ENCODE data around the gene ACSL5. TPM values are rescaled to one million over a fixed set of nuclear protein-coding genes. Genes with fewer than 3 reads are reported as not detected.

ACSL5 gene
- total RNA-seq, 4 donors from 2014 or later: 7.4 to 30.6 (median 11.9) TPM

DNA sequence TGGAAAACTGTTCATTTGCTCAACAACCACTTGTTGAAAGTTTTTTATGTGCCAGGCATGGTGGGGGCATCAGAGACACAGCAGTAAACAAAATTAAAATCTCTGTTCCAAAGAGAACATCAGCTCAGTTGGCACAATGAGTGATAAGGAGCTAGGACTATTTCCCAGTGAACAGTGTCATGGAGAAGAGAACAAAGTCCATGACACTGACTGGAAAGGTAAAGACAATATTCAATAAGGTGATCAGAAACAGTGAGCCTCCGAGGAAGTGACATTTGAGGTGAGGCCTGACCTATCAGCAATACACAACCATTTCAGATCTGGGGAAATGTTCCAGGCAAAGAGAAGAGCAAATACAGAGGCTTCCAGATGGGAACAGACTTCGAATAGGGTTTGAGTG lies 14.6 kb downstream of the ACSL5 start:
- no peaks in the 10 kb centered on the region for H3K27me3 ChIP-seq
- no peak for TF ChIP-seq POLR2A (IDR thresholded peaks at IDR 0.05)
- TF ChIP-seq, protein P1, sequence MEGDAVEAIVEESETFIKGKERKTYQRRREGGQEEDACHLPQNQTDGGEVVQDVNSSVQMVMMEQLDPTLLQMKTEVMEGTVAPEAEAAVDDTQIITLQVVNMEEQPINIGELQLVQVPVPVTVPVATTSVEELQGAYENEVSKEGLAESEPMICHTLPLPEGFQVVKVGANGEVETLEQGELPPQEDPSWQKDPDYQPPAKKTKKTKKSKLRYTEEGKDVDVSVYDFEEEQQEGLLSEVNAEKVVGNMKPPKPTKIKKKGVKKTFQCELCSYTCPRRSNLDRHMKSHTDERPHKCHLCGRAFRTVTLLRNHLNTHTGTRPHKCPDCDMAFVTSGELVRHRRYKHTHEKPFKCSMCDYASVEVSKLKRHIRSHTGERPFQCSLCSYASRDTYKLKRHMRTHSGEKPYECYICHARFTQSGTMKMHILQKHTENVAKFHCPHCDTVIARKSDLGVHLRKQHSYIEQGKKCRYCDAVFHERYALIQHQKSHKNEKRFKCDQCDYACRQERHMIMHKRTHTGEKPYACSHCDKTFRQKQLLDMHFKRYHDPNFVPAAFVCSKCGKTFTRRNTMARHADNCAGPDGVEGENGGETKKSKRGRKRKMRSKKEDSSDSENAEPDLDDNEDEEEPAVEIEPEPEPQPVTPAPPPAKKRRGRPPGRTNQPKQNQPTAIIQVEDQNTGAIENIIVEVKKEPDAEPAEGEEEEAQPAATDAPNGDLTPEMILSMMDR (IDR thresholded peaks at IDR 0.05): no peak
- intact Hi-C loops (cut with DNase I; ENCODE audit: low total_unique reads): no loop called here

DNA sequence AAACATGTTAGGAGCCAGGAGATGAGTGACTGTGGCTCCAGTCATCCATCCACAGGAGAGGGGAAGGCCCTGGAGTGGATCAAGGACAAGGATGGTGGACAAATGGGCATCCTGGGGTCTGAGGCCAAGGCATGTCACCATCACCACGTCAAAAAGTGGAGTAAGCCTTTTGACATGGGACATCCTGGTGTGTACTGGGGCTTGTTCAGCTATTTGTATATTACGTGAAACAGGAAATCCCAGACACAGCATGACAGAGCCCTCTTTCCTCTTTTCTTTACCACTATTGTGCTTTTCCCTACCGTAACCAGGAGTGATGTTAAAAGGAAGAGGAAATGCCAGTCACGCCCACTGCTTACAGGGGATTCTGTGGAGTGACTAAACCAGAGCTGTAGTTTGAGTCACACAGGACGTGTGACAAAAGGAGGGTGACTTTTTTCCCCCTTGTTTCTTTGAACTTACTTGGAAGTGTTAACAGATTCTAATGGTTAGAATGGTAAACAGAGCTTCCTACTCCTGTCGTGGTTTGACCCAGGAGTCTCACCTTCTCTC lies 15.4 kb downstream of the ACSL5 start:
- H3K27ac ChIP-seq: peak overlapping the region in 1 of 2 donors; percentile 43
- no peaks in the 10 kb centered on the region for H3K9me3 ChIP-seq
- intact Hi-C loops (cut with DNase I; ENCODE audit: low total_unique reads): no loop called here
- no peaks in the 10 kb centered on the region for H3K36me3 ChIP-seq
- no peak overlapping the region for H3K4me3 ChIP-seq
- no peak for TF ChIP-seq POLR2A (IDR thresholded peaks at IDR 0.05)
- TF ChIP-seq, protein P1 (IDR thresholded peaks at IDR 0.05): no peak
- H3K4me1 ChIP-seq: no peaks in the 10 kb centered on the region
- no peak for DNase-seq
- H3K27me3 ChIP-seq: no peaks in the 10 kb centered on the region

More for the DNA sequence above, 14.6 kb downstream of the ACSL5 start:
- H3K9me3 ChIP-seq: no peaks in the 10 kb centered on the region
- no peaks in the 10 kb centered on the region for H3K4me1 ChIP-seq
- no peak overlapping the region for H3K27ac ChIP-seq
- DNase-seq: no peak
- no peaks in the 10 kb centered on the region for H3K36me3 ChIP-seq
- H3K4me3 ChIP-seq: no peak overlapping the region

DNA sequence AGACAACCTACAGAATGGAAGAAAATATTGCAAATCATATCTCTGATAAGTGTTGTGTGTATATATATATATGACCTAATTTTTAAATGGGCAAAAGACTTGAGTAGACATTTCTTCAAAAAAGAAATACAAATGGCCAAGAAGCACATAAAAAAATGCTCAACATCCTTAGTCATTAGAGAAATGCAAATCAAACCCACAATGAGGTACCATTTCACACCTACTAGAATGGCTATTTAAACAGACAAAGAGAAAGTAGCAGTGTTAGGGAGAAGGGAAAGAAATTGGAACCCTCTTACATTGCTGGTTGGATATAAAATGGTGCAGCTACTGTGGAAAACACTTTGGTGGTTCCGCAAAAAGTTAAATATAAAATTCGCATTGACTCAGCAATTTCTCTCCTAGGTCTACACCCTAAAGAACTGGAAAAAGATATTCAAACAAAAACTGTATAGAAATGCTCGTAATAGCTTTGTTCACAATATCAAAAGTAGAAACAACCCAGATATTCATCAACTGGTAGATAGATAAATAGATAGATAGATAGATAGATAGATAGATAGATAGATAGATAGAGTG lies 16.3 kb downstream of the ACSL5 start:
- H3K4me3 ChIP-seq: no peak overlapping the region
- no peaks in the 10 kb centered on the region for H3K9me3 ChIP-seq
- intact Hi-C loops (cut with DNase I; ENCODE audit: low total_unique reads): no loop called here
- no peak overlapping the region for H3K27ac ChIP-seq
- TF ChIP-seq POLR2A (IDR thresholded peaks at IDR 0.05): no peak
- TF ChIP-seq, protein P1 (IDR thresholded peaks at IDR 0.05): no peak
- no peaks in the 10 kb centered on the region for H3K4me1 ChIP-seq
- no peaks in the 10 kb centered on the region for H3K36me3 ChIP-seq
- no peaks in the 10 kb centered on the region for H3K27me3 ChIP-seq
- DNase-seq: no peak

DNA sequence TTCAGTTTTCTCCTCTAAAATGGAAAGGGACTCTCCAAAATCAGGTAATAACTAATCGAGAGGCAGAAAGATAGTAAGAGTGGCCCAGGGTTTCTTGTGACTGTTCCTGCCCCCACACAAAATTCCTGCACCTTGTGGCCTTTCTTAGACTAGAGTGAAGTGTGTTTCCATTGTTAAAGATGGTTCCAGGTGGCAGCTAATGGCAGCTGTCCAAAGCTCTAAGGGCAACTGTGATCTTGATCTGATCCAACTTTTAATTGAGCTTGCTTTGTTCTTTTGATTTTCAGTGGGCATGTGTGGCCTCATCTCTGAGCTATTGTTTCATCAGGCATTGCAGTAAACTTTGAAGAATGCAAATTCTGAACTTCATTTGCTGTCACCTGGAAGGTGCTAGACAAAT lies 19.4 kb downstream of the ACSL5 start:
- H3K4me1 ChIP-seq: no peaks in the 10 kb centered on the region
- H3K9me3 ChIP-seq: no peaks in the 10 kb centered on the region
- no peak overlapping the region for H3K27ac ChIP-seq
- DNase-seq: no peak
- no peaks in the 10 kb centered on the region for H3K36me3 ChIP-seq
- H3K27me3 ChIP-seq: no peaks in the 10 kb centered on the region
- TF ChIP-seq, protein P1 (IDR thresholded peaks at IDR 0.05): no peak
- no peak for TF ChIP-seq POLR2A (IDR thresholded peaks at IDR 0.05)
- no peak overlapping the region for H3K4me3 ChIP-seq
- intact Hi-C loops (cut with DNase I; ENCODE audit: low total_unique reads): no loop called here

DNA sequence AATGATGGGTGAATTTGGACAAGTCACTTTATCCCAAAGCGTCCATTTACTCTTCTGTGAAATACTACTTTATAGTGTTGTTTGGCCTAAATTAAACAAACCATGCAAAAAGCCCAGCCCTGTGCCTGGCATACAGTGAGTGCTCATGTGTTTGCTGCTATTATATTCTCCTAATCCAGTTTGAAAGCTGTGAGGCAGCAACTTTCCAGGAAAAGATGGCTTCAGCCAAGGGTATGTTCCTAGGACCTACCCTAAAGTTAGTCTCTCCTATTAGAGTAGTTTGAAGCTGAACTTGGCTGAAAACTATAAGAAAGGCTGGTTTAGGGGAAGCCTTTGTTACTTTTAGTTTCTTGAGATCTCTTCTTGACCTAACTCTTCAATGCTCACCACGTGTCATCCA lies 19.9 kb downstream of the ACSL5 start:
- no peak for TF ChIP-seq POLR2A (IDR thresholded peaks at IDR 0.05)
- TF ChIP-seq, protein P1 (IDR thresholded peaks at IDR 0.05): no peak
- intact Hi-C loops (cut with DNase I; ENCODE audit: low total_unique reads): no loop called here
- Histone ChIP-seq H3K9me3 (no peaks in the 10 kb centered on the region), H3K36me3 (no peaks in the 10 kb centered on the region), H3K4me1 (no peaks in the 10 kb centered on the region), H3K4me3 (no peak overlapping the region), H3K27me3 (no peaks in the 10 kb centered on the region), H3K27ac (no peak overlapping the region)
- no peak for DNase-seq
